Iris pigment epithelial cell (primary cell): ENCODE data around the gene ACTA2.

Experiments
- DNase-seq: peaks from one replicate; pipeline ENCODE4 v3.0.0-alpha.2; 2011; ENCODE audit warnings: low read depth

The ACTA2 gene

GRCh38 chr10:88892222-88892967 lies 60.2 kb downstream of the ACTA2 start:
- DNase-seq, result peak; percentile 78

- peak; percentile 65 for DNase-seq
Measured at GRCh38 chr10:88890681-88891381, 61.7 kb downstream of the ACTA2 start.

- DNase-seq, result no peak
Measured at GRCh38 chr10:88889559-88890337, 62.8 kb downstream of the ACTA2 start.

- no peak for DNase-seq
Measured at GRCh38 chr10:88888810-88889445, 63.6 kb downstream of the ACTA2 start.

GRCh38 chr10:88886557-88886956 lies 66.0 kb downstream of the ACTA2 start:
- DNase-seq, result no peak
